Right lung (tissue), 5 donors: ENCODE measurements around the gene ARHGAP32. TPM values are rescaled to one million over a fixed set of nuclear protein-coding genes. Genes with fewer than 3 reads are reported as not detected.
"Not testable (repeated sequence)": the region's sequence is repeated elsewhere in the genome, so short reads cannot be mapped to it uniquely, and the experiment has no call there.

Experiments
- DNase-seq, 2 donors: peaks; one replicate each; pipeline ENCODE4 v3.0.0-alpha.2; 2013
- polyA plus RNA-seq, 5 donors: library from polyadenylated mRNA; unstranded; fragments of 120-200 nt; gene quantifications; one replicate each; pipeline versions ENCODE4 v1.2.1 to v1.2.3, GENCODE V29; 2013; ENCODE audit warnings: inconsistent platforms in 1 of 5, low replicate concordance in 1 of 5; ENCODE audit not compliant: insufficient read length in 5 of 5, insufficient read depth in 1 of 5

ARHGAP32 gene
- polyA plus RNA-seq, 5 donors, result 11.2 to 17.5 (median 14.5) TPM

GRCh38 chr11:128933481-128934178, 258.5 kb downstream of the ARHGAP32 start:
- no peak for DNase-seq

GRCh38 chr11:128931668-128932067, 260.5 kb downstream of the ARHGAP32 start:
- no peak for DNase-seq

- no peak for DNase-seq
These were observed 261.1 kb downstream of the ARHGAP32 start for GRCh38 chr11:128931066-128931465.

GRCh38 chr11:128929991-128930390, 262.1 kb downstream of the ARHGAP32 start:
- no peak for DNase-seq

GRCh38 chr11:128929468-128929867, 262.7 kb downstream of the ARHGAP32 start:
- no peak for DNase-seq

- no peak for DNase-seq
These were observed 263.7 kb downstream of the ARHGAP32 start for GRCh38 chr11:128928400-128928799.

GRCh38 chr11:128927683-128928336, 264.3 kb downstream of the ARHGAP32 start:
- no peak for DNase-seq

GRCh38 chr11:128927108-128927461, 265.0 kb downstream of the ARHGAP32 start:
- no peak for DNase-seq

- DNase-seq, result no peak
These were observed 265.6 kb downstream of the ARHGAP32 start for GRCh38 chr11:128926437-128927107.

GRCh38 chr11:128926000-128926399, 266.1 kb downstream of the ARHGAP32 start:
- DNase-seq, result no peak

- no peak for DNase-seq
These were observed 266.9 kb downstream of the ARHGAP32 start for GRCh38 chr11:128925250-128925600.

GRCh38 chr11:128924510-128925249, 267.4 kb downstream of the ARHGAP32 start:
- no peak for DNase-seq

GRCh38 chr11:128924104-128924503, 268.0 kb downstream of the ARHGAP32 start:
- DNase-seq, result no peak

GRCh38 chr11:128921793-128922192, 270.3 kb downstream of the ARHGAP32 start:
- no peak for DNase-seq

- DNase-seq, result no peak
These were observed 271.5 kb downstream of the ARHGAP32 start for GRCh38 chr11:128920666-128921065.

GRCh38 chr11:128919635-128920034, 272.5 kb downstream of the ARHGAP32 start:
- not testable (repeated sequence) for DNase-seq

- no peak for DNase-seq
These were observed 272.9 kb downstream of the ARHGAP32 start for GRCh38 chr11:128919216-128919615.

- no peak for DNase-seq
These were observed 274.9 kb downstream of the ARHGAP32 start for GRCh38 chr11:128917144-128917724.

GRCh38 chr11:128916681-128917080, 275.4 kb downstream of the ARHGAP32 start:
- DNase-seq, result no peak

GRCh38 chr11:128916037-128916572, 276.0 kb downstream of the ARHGAP32 start:
- DNase-seq, result no peak

GRCh38 chr11:128915149-128915521, 277.0 kb downstream of the ARHGAP32 start:
- no peak for DNase-seq
